KMS-11 (cell line): ENCODE measurements around the gene RING1.
A peak's percentile ranks its signal among the peaks of the same experiment; 100 is the strongest.

Source experiments
- H2AFZ ChIP-seq: fragments of 200-600 bp; sonication (generic); 2 replicates; pipeline ENCODE4 v1.6.1; 2016; ENCODE audit warnings: antibody characterized with exemption, mixed run types, low read depth
- H3K27ac ChIP-seq: fragments of 200-600 bp; sonication (generic); 2 replicates; pipeline ENCODE4 v1.6.1; 2016; ENCODE audit warnings: mild to moderate bottlenecking, mixed run types
- H3K27me3 ChIP-seq: fragments of 200-600 bp; sonication (generic); 2 replicates; pipeline ENCODE4 v1.6.1; 2017; ENCODE audit warnings: mild to moderate bottlenecking, low read depth, mixed run types, moderate library complexity; ENCODE audit not compliant: insufficient read depth
- H3K36me3 ChIP-seq: fragments of 200-600 bp; sonication (generic); 2 replicates; pipeline ENCODE4 v1.6.1; 2017; ENCODE audit warnings: mild to moderate bottlenecking, mixed run types; ENCODE audit not compliant: insufficient read depth
- H3K4me1 ChIP-seq: fragments of 200-600 bp; sonication (generic); 2 replicates; pipeline ENCODE4 v1.6.1; 2016; ENCODE audit warnings: mild to moderate bottlenecking, low read depth, mixed run types; ENCODE audit not compliant: poor library complexity, severe bottlenecking
- H3K4me2 ChIP-seq: fragments of 200-600 bp; sonication (generic); 2 replicates; pipeline ENCODE4 v1.7.0; 2016; ENCODE audit warnings: mild to moderate bottlenecking, mixed run types
- H3K4me3 ChIP-seq: fragments of 200-600 bp; sonication (generic); IDR thresholded peaks from 2 replicates; pipeline ENCODE4 v1.6.1; 2017; ENCODE audit warnings: low read depth, low read length, mixed read lengths; ENCODE audit not compliant: insufficient read depth
- H3K79me2 ChIP-seq: fragments of 200-600 bp; sonication (generic); 2 replicates; pipeline ENCODE4 v1.6.1; 2016; ENCODE audit warnings: low read depth, mixed run types; ENCODE audit not compliant: insufficient read depth
- H3K9ac ChIP-seq: fragments of 200-600 bp; sonication (generic); 2 replicates; pipeline ENCODE4 v1.6.1; 2016; ENCODE audit warnings: mild to moderate bottlenecking, mixed run types
- H4K20me1 ChIP-seq: fragments of 200-600 bp; sonication (generic); 2 replicates; pipeline ENCODE4 v1.6.1; 2016; ENCODE audit warnings: mild to moderate bottlenecking, mixed run types; ENCODE audit not compliant: insufficient read depth
- TF ChIP-seq, protein P1 (sequence below): fragments of 200-600 bp; sonication (generic); conservative IDR thresholded peaks from 2 replicates; pipeline ENCODE4 v1.6.1; 2017; ENCODE audit warnings: low read depth, mild to moderate bottlenecking, antibody characterized with exemption, low read length, moderate library complexity, mixed read lengths

Gene RING1

DNA sequence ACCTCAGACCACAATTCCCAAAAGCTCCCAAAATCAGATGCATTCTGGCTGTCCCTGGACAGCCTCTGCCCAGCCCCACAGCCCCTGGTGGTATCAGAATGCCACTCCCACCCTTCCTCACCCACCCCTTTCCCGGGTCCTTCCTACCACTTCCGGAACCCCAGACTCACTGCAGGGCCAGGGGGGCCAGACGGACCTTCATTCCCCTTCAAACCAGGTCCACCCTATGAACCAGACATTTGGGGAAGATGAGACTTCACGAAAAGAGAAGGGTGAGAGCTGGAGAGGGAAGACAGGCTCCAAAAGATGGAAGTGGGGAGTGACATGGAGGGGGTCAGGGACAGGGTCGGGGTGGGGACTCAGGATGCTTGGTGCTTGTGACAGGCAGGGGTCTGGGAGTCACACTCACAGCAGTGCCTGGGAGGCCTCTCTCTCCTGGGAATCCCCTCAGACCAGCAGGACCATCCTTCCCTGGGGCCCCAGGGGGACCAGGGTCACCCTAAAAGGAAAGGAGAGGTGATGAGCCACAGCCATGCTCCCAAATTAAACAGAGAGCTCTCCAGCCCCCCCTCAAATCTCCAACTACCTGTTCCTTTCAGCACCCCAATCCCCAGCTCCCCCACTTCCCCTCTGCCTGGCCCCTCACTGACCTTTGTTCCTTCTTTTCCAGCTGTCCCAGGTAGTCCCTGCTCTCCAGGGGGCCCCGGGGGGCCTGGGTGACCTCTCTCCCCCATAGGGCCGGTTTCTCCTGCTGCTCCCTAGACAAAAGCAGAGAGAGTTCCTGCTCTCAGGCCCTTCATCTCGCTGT is 36.2 kb upstream of the RING1 start:
- H3K4me1 ChIP-seq, result no peaks in the 10 kb centered on the region
- TF ChIP-seq, protein P1, sequence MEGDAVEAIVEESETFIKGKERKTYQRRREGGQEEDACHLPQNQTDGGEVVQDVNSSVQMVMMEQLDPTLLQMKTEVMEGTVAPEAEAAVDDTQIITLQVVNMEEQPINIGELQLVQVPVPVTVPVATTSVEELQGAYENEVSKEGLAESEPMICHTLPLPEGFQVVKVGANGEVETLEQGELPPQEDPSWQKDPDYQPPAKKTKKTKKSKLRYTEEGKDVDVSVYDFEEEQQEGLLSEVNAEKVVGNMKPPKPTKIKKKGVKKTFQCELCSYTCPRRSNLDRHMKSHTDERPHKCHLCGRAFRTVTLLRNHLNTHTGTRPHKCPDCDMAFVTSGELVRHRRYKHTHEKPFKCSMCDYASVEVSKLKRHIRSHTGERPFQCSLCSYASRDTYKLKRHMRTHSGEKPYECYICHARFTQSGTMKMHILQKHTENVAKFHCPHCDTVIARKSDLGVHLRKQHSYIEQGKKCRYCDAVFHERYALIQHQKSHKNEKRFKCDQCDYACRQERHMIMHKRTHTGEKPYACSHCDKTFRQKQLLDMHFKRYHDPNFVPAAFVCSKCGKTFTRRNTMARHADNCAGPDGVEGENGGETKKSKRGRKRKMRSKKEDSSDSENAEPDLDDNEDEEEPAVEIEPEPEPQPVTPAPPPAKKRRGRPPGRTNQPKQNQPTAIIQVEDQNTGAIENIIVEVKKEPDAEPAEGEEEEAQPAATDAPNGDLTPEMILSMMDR, result no peak
- H3K27ac ChIP-seq, result no peak overlapping the region
- H4K20me1 ChIP-seq, result no peaks in the 10 kb centered on the region
- H3K4me3 ChIP-seq, result no peak overlapping the region
- H3K4me2 ChIP-seq, result no peak overlapping the region
- H3K9ac ChIP-seq, result no peak overlapping the region
- no peaks in the 10 kb centered on the region for H3K27me3 ChIP-seq
- no peaks in the 10 kb centered on the region for H3K36me3 ChIP-seq
- no peaks in the 10 kb centered on the region for H3K79me2 ChIP-seq
- no peak overlapping the region for H2AFZ ChIP-seq

DNA sequence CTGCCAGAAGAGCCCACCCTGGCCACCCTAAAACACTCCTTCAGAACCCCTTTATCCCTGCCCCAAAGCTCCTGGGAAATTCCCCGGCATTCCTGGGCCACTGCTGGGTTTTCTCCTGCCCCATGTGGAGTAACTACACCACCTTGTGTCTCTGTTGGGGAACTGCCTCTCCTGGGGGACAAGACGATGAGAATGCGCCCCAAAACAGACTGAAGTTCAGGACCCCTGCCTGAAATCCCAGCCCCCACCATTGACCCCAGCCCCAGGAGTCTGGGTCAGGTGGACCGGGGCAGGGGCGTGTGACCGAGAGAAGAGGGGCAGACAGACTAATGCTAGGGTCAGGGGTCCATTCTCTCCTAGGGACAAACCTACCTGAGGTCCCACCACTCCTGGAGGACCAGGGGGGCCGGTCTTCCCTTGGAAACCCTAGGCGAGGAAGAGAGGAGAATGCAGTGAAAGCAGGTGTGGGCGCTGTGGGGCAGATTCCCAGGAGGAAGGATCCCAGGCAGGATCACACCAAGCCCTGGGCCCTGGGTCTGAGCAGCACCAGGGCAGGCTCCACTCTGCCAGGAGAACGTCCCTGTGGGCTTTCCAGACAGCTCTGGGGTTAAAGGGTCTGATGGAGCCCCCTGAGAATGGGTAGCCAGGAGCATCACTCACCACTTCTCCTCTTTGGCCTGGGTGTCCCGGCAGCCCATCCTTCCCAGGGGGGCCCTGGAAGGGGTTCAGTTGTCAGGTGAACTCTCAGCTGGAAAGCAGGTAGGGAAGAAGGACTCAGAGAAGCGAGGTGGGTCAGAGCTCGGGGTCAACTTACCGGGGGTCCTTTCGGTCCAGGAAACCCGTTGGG is 35.4 kb upstream of the RING1 start:
- H3K4me2 ChIP-seq, result no peak overlapping the region
- H3K79me2 ChIP-seq, result no peaks in the 10 kb centered on the region
- H3K27me3 ChIP-seq, result no peaks in the 10 kb centered on the region
- H3K27ac ChIP-seq, result no peak overlapping the region
- no peak overlapping the region for H3K4me3 ChIP-seq
- no peak overlapping the region for H3K9ac ChIP-seq
- TF ChIP-seq, protein P1, result peak; percentile 73
- no peaks in the 10 kb centered on the region for H3K36me3 ChIP-seq
- H4K20me1 ChIP-seq, result no peaks in the 10 kb centered on the region
- H2AFZ ChIP-seq, result no peak overlapping the region
- no peaks in the 10 kb centered on the region for H3K4me1 ChIP-seq

DNA sequence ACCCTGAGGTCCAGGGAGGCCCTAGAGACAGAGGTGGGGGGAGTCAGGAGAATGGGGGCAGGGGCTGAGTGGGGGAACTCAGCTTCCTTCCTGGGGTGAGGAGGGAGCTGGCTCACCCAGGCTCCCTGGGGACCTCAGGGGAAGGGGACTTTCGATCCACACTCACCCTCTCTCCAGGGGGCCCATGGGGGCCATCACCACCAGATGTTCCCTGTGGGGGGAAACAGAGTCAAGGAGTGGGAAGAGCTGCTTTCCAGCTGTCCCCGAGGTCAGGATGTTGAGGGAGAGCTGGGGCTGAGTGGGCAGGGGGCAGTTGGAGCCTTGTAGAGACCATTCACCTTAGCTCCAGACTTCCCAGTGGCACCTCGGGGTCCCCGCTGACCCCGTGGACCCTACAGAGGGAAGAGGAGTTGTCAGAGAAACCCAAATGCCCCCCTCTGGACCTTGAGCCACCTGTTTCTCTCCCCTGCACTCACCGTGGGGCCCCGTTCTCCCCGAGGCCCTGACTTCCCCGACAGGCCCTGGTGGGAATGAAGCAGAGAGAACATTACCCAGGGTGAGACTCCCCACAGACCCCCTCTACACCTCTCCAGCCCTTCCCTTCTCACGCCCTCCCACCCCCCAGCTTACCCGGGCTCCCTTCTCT is 34.6 kb upstream of the RING1 start:
- no peaks in the 10 kb centered on the region for H4K20me1 ChIP-seq
- H3K4me3 ChIP-seq, result no peak overlapping the region
- no peaks in the 10 kb centered on the region for H3K27me3 ChIP-seq
- H3K36me3 ChIP-seq, result no peaks in the 10 kb centered on the region
- no peaks in the 10 kb centered on the region for H3K79me2 ChIP-seq
- TF ChIP-seq, protein P1, result no peak
- H3K4me2 ChIP-seq, result no peak overlapping the region
- H3K9ac ChIP-seq, result no peak overlapping the region
- H3K4me1 ChIP-seq, result no peaks in the 10 kb centered on the region
- H2AFZ ChIP-seq, result no peak overlapping the region
- H3K27ac ChIP-seq, result no peak overlapping the region

DNA sequence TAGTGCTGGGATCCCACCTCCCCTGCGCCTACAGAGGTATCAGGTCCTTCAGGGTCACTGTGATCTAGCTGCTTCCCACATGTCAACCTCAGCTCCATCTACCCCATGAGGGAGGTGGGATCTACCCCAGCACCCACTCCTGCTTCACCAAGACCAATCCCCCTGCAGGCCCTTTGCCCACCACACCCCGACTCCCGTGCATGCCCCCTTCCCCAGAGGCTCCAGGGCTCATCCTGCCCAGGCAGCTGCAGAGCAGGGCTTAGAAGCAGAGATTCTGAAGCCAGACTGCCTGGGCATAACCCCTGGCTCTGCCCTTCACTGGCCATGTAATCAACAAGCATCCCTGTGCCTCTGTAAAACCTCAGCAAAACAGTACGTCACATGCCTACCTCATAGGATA is 33.5 kb upstream of the RING1 start:
- TF ChIP-seq, protein P1, result no peak
- H3K4me2 ChIP-seq, result no peak overlapping the region
- no peaks in the 10 kb centered on the region for H3K27me3 ChIP-seq
- no peak overlapping the region for H2AFZ ChIP-seq
- no peaks in the 10 kb centered on the region for H3K4me1 ChIP-seq
- no peaks in the 10 kb centered on the region for H3K36me3 ChIP-seq
- H4K20me1 ChIP-seq, result no peaks in the 10 kb centered on the region
- no peak overlapping the region for H3K9ac ChIP-seq
- H3K79me2 ChIP-seq, result no peaks in the 10 kb centered on the region
- no peak overlapping the region for H3K4me3 ChIP-seq
- no peak overlapping the region for H3K27ac ChIP-seq
